HG03095 (cell line): ENCODE data around the gene MTPN.

Experiments
- ATAC-seq: cut with Tn5 transposase; IDR thresholded peaks from one replicate; pipeline ENCODE4 v1.9.1; 2021; ENCODE audit warnings: moderate library complexity; ENCODE audit not compliant: unreplicated experiment

Gene MTPN

GRCh38 chr7:135990258-135990657, 13.1 kb upstream of the MTPN start:
- ATAC-seq = no peak

- ATAC-seq = no peak
Observed at GRCh38 chr7:135981958-135982646, 4.9 kb upstream of the MTPN start.

DNA sequence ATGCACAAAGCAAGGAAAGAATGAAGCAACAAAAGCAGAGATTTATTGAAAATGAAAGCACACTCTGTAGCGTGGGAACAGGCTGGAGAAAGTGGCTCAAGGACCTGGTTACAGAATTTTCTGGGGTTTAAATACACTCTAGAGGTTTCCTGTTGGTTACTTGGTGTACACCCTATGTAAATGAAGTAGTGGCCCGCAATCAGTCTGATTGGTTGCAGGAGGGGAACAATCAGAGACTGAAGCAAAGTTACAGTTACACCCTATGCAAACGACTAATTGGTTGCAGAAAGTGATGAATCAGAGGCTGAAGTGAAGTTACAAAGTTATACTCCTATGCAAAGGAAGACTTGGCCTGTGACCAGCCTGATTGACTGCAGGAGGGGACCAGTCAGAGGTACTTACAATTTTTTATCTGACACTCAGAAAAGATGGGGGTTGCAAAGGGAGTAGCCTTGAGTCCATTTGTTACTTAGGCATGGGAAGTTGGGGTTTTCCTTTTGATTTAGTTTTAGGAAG, 3.6 kb upstream of the MTPN start:
- peak; percentile 68 for ATAC-seq

DNA sequence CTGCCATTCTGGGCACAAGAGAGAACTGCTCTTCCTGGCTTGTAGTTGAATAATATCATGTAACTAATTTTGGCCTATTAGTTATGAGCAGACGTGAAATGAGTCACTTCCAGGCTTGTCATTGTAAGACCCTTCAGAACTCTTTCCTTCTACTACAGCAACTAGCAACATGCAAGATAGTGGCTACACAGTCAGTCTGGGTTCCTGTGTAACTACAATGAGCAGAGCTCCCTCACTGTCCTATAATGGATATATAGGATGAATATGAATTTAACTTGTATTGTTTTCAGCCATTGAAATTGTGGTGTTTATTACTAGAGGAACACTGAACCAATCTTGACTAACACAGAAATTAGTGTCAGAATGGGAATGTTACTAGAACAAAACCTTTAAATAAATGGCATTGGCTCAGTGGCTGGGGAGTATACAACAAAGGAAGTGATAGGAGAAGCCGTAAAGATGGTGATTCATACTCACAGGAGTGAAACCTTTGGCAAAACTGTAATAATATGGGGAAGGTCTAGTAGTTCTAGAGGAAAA, 2.9 kb upstream of the MTPN start:
- peak; percentile 14 for ATAC-seq

GRCh38 chr7:135979471-135980011, 2.4 kb upstream of the MTPN start:
- ATAC-seq = no peak

DNA sequence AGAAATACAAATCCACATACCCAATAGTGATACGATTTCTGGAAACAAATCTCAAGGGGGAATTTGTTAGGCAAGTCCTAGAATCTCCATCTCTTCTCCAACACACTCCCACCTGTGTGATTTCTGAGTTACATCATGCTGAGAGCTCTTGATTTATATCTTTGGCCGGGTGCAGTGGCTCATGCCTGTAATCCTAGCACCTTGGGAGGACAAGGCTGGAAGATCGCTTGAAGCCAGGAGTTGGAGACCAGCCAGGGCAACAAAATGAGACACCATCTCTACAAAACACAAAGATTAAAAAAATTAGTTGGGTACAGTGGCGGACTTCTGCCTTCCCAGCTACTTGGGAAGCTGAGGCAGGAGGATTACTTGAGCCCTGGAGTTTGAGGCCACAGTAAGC, 1.5 kb upstream of the MTPN start:
- ATAC-seq = no peak

- ATAC-seq = no peak
Observed at GRCh38 chr7:135977742-135978066, 545 bp upstream of the MTPN start.

DNA sequence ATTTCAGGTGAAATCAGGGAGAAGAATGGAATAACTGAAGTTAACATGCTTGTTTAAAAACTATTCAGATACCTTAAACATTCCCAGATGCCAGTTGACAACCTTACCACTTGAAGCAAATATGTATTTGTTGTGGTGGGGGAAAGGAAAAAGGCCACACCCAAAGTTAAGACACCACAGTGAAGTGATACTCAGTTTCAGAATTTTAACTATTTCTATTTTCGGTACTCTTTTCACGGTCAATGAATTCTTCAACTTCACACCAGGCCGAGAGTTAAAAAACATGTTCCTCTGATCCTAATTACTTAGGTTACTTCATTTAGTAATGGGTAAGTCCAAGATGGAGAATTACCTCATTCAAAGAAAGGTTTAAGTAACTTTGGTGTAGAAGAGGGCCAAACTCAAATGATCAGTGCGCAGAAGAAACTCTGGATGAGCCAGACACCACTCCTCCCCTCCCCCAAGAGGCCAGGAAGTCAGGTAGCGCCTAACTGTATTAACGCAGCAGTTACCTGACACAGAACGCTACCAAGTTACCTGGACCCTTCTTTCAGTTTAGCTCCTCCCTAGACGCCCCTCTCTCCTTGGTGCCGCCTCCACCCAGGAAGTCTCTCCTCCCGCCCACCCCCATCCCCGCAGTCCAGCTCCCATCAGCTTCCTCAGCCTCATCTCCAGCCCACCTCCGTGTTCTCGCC, 700 bp downstream of the MTPN start:
- ATAC-seq = peak; percentile 22

GRCh38 chr7:135975166-135975565, 2.0 kb downstream of the MTPN start:
- no peak for ATAC-seq

GRCh38 chr7:135974667-135975066, 2.5 kb downstream of the MTPN start:
- ATAC-seq = no peak

DNA sequence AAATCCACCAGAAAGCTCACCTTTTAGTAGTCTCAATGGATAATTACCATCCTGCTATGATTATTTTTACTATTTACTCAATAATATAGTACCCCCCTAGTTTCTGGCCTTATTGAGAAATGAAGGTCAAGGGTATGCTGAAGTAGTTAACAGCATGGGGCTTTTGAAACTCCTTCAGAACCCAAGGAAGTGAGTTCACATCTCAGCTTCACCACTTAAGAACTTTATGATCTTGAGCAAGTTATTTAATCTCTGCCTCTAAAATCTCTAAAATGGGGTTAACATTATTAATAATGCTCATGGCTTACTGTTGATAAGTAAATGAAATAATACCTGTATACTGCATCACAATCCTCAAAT, 5.8 kb downstream of the MTPN start:
- ATAC-seq = peak; percentile 14

GRCh38 chr7:135970682-135971365, 6.3 kb downstream of the MTPN start:
- peak; percentile 78 for ATAC-seq

DNA sequence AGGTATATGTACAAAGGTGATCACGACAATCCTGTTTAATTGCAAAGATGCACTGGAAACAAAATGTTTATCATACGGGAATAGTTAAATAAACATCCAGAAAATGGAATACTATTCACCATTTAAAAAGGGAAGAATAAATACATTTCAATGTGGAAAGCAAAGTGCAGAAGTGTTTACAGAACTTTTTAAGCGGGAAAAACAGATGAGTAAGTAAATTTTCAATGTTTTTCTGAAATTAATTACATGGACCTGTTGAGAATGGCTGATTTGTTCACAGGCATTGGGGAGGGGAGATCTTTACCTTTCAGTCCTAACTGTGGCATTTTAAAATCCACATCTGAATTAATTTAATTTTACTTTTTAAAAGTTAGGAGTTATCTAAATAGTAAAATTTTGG, 7.1 kb downstream of the MTPN start:
- no peak for ATAC-seq

- no peak for ATAC-seq
Observed at GRCh38 chr7:135966341-135967043, 10.7 kb downstream of the MTPN start.

DNA sequence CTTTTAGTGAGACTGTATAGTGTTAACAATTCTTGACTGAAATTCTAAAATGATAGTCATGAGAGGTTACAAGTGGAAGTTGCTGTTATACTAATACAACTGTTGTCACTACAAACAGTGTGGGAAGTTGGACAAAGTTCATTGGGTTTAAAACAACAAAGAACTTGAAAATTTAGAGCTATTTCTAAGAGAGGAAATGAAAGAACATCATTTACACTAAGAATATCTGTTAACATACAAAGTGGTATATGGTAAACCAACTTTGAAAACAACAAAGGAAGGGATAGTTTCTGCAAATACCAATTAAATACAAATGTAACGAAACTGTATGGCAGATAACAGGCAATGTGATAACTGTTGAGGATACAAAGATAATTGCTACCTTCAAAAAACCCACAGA, 11.6 kb downstream of the MTPN start:
- peak; percentile 69 for ATAC-seq

DNA sequence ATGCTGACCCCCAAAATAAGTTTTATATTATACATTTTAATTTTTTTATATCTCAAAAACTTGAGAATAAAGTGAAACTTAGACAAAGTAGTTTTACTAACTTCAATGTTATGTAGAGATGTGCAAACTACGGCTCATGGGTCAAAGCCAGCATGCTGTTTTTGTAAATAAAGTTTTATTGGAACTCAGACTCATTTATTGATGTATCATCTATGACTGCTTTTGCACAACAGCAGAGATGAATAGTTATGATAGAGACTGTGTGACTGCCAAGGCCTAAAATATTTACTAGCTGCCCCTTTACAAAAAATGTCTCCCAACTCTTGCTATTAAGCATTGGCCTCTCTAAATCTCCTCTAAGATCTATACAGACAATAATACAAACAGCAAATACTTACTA, 12.4 kb downstream of the MTPN start:
- ATAC-seq = no peak

- no peak for ATAC-seq
Observed at GRCh38 chr7:135964274-135964673, 12.9 kb downstream of the MTPN start.

GRCh38 chr7:135962802-135963201, 14.4 kb downstream of the MTPN start:
- ATAC-seq = no peak

DNA sequence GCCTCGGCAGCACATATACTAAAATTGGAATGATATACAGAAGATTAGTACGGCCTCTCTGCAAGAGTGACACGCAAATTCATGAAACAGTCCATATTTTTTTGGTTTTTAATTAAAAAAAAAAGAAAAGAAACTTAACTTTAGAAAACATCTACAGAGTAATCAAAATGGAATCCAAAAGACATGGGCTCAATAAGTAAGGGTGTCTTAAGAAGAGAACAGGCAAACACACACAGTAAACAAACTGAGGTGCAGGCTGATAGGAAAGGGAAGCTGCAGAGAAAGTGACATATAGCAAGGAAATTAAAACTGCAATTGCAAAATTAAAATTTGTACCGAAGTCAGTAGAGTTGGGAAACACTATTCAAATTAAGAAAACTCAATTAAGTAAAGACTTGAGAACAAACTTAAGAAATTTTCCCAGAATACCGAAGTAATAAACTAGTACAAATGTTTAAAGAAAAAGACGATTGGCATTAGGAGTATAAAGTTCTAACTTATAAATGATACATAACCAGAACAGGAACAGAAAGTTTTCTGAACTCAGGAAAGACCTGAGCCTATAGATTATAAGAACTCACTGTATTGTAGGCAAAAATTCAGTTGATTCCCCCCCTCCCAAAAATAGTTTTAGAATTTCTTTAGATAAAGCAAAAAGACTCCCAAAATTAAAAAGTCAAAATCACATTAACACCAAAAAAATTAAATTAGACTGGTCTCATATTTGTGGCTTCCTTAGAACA, 16.3 kb downstream of the MTPN start:
- ATAC-seq = no peak

GRCh38 chr7:135959646-135960363, 17.4 kb downstream of the MTPN start:
- no peak for ATAC-seq
